Stomach (tissue), 9 donors: ENCODE data around the gene C4orf54. TPM values are rescaled to one million over a fixed set of nuclear protein-coding genes. Genes with fewer than 3 reads are reported as not detected.
A peak's percentile ranks its signal among the peaks of the same experiment; 100 is the strongest.

Experiments used
- DNase-seq, 2 donors: peaks; one replicate each; pipeline versions ENCODE4 v3.0.0 to v3.0.0-alpha.2; 2013 to 2019
- H3K27ac ChIP-seq, 5 donors: fragments of 200-600 bp in 4 of 5; sonication (generic) in 4 of 5; one replicate each; pipeline ENCODE4 v1.5.1; 2013 to 2019; ENCODE audit warnings: mild to moderate bottlenecking in 1 of 5, moderate library complexity in 1 of 5
- H3K27me3 ChIP-seq, 3 donors: fragments of 200-600 bp; sonication (generic); one replicate each; pipeline ENCODE4 v1.5.1; 2017 to 2019; ENCODE audit warnings: mixed run types in 1 of 3
- H3K36me3 ChIP-seq, 4 donors: fragments of 200-600 bp; sonication (generic); 1 replicate in 3 of 4; 2 replicates in 1 of 4; pipeline ENCODE4 v1.5.1; 2016 to 2019
- H3K4me1 ChIP-seq, 4 donors: fragments of 200-600 bp; sonication (generic); one replicate each; pipeline ENCODE4 v1.5.1; 2016 to 2019
- H3K4me3 ChIP-seq, 4 donors: fragments of 200-600 bp; sonication (generic) in 3 of 4; one replicate each; pipeline ENCODE4 v1.5.1; 2016 to 2019; ENCODE audit warnings: mild to moderate bottlenecking in 1 of 4
- H3K9me3 ChIP-seq, 4 donors: fragments of 200-600 bp; sonication (generic); one replicate each; pipeline ENCODE4 v1.5.1; 2016 to 2019
- EP300 ChIP-seq: sonication (generic); formaldehyde crosslinking; IDR thresholded peaks from one replicate; pipeline ENCODE4 v1.6.1; 2017; ENCODE audit warnings: antibody characterized with exemption
- POLR2A ChIP-seq, 4 donors: fragments of 450-650 bp; IDR thresholded peaks; one replicate each; pipeline ENCODE4 v1.6.1; 2016; ENCODE audit warnings: antibody characterized with exemption in 4 of 4, control low read depth in 2 of 4, mild to moderate bottlenecking in 1 of 4, moderate library complexity in 1 of 4
- POLR2AphosphoS5 ChIP-seq, 3 donors: sonication (generic); formaldehyde crosslinking; IDR thresholded peaks; one replicate each; pipeline ENCODE4 v1.6.1; 2016; ENCODE audit warnings: antibody characterized with exemption in 3 of 3
- WGBS, 5 donors: extraction: QIAGEN DNeasy Blood & Tissue Kit in 3 of 5; methylation state at CpG; one replicate each; pipeline versions ENCODE4 v1.1.5 to v1.1.7; 2013 to 2018; 5-methylcytosine and 5-hydroxymethylcytosine counted together
- intact Hi-C: fragments of 100-400 bp; cut with DNase I; formaldehyde crosslinking; loops from one replicate; pipeline ENCODE4 v1.15.1; 2023; ENCODE audit warnings: low total_unique reads
- polyA plus RNA-seq, 3 donors: library from polyadenylated mRNA; stranded (reverse); fragments of 200-250 nt; gene quantifications; one replicate each; pipeline ENCODE4 v1.2.3, GENCODE V29; 2013
- total RNA-seq, 5 donors: library from RNA; depleted of rRNA; stranded (reverse); fragments of >200 nt; gene quantifications; one replicate each; pipeline versions ENCODE4 v1.1.0 to v1.2.3, GENCODE V29; 2014 to 2016
- TF ChIP-seq, protein P1 (sequence below), 7 experiments: fragments of 450-650 bp in 4 of 7; fragments of 200-600 bp in 3 of 7; sonication (generic) in 3 of 7; IDR thresholded peaks; one replicate each; pipeline ENCODE4 v1.5.1; 2016 to 2019; ENCODE audit warnings: antibody characterized with exemption in 7 of 7, control low read depth in 2 of 7, mild to moderate bottlenecking in 1 of 7
- donor health status: healthy with polysubstance abuse.
- donor health status: Bipolar disorder and iron deficiency.
- donor health status: healthy.

Gene C4orf54
- total and polyA plus RNA-seq, 8 donors = under 0.01 to 0.15 TPM; not detected in 6

DNA sequence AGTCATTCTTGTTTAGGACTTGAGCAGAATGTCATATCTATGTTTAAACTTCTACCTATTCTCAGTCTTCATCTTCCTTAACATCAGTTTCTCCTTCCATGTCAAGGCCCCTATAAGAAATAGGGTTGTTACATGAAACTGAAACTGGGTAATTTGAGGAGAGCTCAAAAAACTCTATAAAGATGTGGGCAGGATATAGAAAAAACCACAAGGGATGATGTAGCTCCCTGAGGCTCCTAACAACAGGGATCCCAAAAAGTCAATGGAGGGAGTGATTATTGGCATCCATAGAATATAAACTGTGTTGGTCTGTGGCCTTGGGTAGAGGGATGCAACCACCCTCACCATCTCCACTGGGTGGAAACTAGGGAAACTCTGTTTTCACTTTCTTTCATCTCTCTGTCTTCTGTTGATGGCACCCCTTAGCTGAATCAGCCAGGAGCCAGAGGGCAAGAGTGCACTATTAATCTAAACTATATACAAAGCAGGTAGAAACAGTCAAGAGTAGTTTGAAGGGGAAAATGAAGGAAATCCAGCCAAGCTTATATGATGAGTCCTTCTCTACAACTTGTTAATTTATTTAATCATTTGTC is 27.6 kb downstream of the C4orf54 start:
- intact Hi-C loops = no loop called here
- no peaks in the 10 kb centered on the region for H3K27me3 ChIP-seq
- H3K4me3 ChIP-seq = no peak overlapping the region

DNA sequence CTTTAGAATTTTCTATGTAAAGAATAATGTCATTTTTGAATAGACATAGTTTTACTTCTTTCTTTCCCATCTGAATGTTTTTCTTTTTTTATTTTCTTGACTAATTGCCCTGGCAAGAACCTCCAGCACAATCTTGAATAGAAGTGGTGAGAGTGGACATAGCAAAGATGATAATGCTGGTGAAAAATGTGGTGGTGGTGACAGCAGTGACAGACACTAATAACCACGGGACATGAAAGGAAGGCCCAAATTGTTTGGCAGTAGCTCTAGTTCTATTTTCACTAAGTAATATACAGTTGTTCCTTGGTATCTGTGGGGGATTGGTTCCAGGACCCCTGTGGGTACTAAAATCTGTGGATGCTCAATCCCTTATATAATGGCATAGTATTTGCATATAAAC is 29.6 kb downstream of the C4orf54 start:
- H3K27me3 ChIP-seq = no peaks in the 10 kb centered on the region
- TF ChIP-seq POLR2A (IDR thresholded peaks at IDR 0.05) (no peak), EP300 (no peak), POLR2AphosphoS5 (IDR thresholded peaks at IDR 0.05) (no peak)
- TF ChIP-seq, protein P1, sequence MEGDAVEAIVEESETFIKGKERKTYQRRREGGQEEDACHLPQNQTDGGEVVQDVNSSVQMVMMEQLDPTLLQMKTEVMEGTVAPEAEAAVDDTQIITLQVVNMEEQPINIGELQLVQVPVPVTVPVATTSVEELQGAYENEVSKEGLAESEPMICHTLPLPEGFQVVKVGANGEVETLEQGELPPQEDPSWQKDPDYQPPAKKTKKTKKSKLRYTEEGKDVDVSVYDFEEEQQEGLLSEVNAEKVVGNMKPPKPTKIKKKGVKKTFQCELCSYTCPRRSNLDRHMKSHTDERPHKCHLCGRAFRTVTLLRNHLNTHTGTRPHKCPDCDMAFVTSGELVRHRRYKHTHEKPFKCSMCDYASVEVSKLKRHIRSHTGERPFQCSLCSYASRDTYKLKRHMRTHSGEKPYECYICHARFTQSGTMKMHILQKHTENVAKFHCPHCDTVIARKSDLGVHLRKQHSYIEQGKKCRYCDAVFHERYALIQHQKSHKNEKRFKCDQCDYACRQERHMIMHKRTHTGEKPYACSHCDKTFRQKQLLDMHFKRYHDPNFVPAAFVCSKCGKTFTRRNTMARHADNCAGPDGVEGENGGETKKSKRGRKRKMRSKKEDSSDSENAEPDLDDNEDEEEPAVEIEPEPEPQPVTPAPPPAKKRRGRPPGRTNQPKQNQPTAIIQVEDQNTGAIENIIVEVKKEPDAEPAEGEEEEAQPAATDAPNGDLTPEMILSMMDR (IDR thresholded peaks at IDR 0.05) = no peak
- no peaks in the 10 kb centered on the region for H3K36me3 ChIP-seq
- H3K4me1 ChIP-seq = peaks cover 0 to 12% (median 3%) of the 10 kb centered on the region in 4 donors
- no peak overlapping the region for H3K27ac ChIP-seq
- no peak for DNase-seq
- intact Hi-C loops = no loop called here
- H3K9me3 ChIP-seq = no peaks in the 10 kb centered on the region
- no peak overlapping the region for H3K4me3 ChIP-seq
- WGBS, 5 donors = 72 to 95% (median 88%) methylated on average over 1 of the region's 1 CpG

More for the DNA sequence above, 27.6 kb downstream of the C4orf54 start:
- H3K9me3 ChIP-seq = no peaks in the 10 kb centered on the region
- H3K4me1 ChIP-seq = no peaks in the 10 kb centered on the region
- no peak for TF ChIP-seq POLR2A (IDR thresholded peaks at IDR 0.05)
- TF ChIP-seq, protein P1 (IDR thresholded peaks at IDR 0.05) = no peak
- TF ChIP-seq POLR2AphosphoS5 (IDR thresholded peaks at IDR 0.05) = no peak
- no peak for TF ChIP-seq EP300
- H3K27ac ChIP-seq = no peak overlapping the region
- no peaks in the 10 kb centered on the region for H3K36me3 ChIP-seq
- no peak for DNase-seq

DNA sequence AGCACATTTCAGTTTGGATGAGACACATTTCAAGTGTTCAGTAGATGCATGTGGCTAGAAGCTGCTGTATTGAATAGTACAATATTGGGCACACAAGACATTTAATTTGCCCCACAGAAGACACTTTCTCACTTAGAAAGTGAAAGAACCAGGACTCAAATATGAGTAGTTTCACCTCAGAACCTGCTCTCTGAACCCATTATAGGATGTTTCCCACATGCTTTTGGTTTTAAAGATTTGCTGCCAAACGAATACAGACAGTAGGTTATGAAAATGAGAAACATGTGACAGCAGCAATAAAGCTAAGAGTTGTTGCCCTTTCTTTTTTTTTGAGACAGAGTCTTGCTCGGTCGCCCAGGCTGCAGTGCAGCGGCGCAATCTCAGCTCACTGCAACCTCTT is 32.3 kb downstream of the C4orf54 start:
- H3K9me3 ChIP-seq = no peaks in the 10 kb centered on the region
- intact Hi-C loops = no loop called here
- H3K4me3 ChIP-seq = no peak overlapping the region
- TF ChIP-seq, protein P1 (IDR thresholded peaks at IDR 0.05) = no peak
- TF ChIP-seq POLR2AphosphoS5 (IDR thresholded peaks at IDR 0.05) = no peak
- no peak for TF ChIP-seq POLR2A (IDR thresholded peaks at IDR 0.05)
- TF ChIP-seq EP300 = no peak
- H3K36me3 ChIP-seq = no peaks in the 10 kb centered on the region
- H3K4me1 ChIP-seq = peaks cover 0 to 12% (median 3%) of the 10 kb centered on the region in 4 donors
- WGBS, 5 donors = 74 to 85% (median 83%) methylated on average over 5 of the region's 5 CpGs
- H3K27ac ChIP-seq = no peak overlapping the region
- H3K27me3 ChIP-seq = no peaks in the 10 kb centered on the region
- no peak for DNase-seq

DNA sequence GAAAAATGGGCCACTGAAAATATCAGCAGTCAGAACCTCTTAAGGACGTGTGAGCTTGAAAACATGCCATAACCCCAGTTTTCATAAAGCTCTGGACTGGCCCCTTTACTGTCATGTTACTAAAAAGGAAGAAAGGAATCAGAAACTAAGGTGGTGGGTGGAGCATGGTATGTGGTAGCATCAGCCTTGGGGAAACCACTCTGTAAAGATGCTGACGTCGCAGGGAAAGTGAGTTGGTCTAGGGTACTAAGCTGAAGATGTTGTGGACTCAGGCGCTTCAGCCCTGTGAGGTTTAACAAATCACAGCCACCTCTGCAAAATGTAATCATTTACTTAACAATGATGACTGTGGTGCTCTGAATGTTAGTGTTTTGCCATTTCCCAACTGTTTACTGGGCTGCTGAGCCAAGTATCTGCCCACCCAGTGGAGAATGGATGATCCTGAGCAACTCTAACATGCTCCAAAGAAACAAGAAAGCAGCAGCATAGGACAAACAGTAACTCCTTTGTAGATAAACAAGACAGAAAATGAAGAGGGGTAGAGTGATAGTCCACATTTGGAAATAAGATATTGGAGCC is 33.4 kb downstream of the C4orf54 start:
- intact Hi-C loops = no loop called here

More for the DNA sequence above, 33.4 kb downstream of the C4orf54 start:
- Histone ChIP-seq H3K4me3 (no peak overlapping the region), H3K9me3 (no peaks in the 10 kb centered on the region), H3K27me3 (no peaks in the 10 kb centered on the region), H3K4me1 (peaks cover 0 to 12% (median 3%) of the 10 kb centered on the region in 4 donors), H3K27ac (peak overlapping the region in 2 of 5 donors; percentile 2 to 49), H3K36me3 (no peaks in the 10 kb centered on the region)
- WGBS, 5 donors = 49 to 68% (median 58%) methylated on average over 4 of the region's 4 CpGs
- TF ChIP-seq, protein P1 (IDR thresholded peaks at IDR 0.05) = no peak
- TF ChIP-seq EP300 (no peak), POLR2A (IDR thresholded peaks at IDR 0.05) (no peak), POLR2AphosphoS5 (IDR thresholded peaks at IDR 0.05) (peak in 2 of 3 donors; percentile 42 to 77)
- peak in 1 of 2 donors; percentile 7 for DNase-seq
